Lower leg skin (tissue), 3 donors: ENCODE results near the gene RAPGEF3.

Experiments used
- POLR2A ChIP-seq, 2 donors: fragments of 450-650 bp; IDR thresholded peaks; one replicate each; pipeline ENCODE4 v1.6.1; 2016 to 2017; ENCODE audit warnings: antibody characterized with exemption in 2 of 2, mild to moderate bottlenecking in 1 of 2, moderate library complexity in 1 of 2
- TF ChIP-seq, protein P1 (sequence below), 3 donors: fragments of 450-650 bp; IDR thresholded peaks; one replicate each; pipeline ENCODE4 v1.5.1; 2016; ENCODE audit warnings: antibody characterized with exemption in 3 of 3, mild to moderate bottlenecking in 3 of 3, moderate library complexity in 2 of 3

GRCh38 chr12:47712171-47712570 is 46.5 kb downstream of the RAPGEF3 start:
- no peak for TF ChIP-seq POLR2A (IDR thresholded peaks at IDR 0.05)
- TF ChIP-seq, protein P1, sequence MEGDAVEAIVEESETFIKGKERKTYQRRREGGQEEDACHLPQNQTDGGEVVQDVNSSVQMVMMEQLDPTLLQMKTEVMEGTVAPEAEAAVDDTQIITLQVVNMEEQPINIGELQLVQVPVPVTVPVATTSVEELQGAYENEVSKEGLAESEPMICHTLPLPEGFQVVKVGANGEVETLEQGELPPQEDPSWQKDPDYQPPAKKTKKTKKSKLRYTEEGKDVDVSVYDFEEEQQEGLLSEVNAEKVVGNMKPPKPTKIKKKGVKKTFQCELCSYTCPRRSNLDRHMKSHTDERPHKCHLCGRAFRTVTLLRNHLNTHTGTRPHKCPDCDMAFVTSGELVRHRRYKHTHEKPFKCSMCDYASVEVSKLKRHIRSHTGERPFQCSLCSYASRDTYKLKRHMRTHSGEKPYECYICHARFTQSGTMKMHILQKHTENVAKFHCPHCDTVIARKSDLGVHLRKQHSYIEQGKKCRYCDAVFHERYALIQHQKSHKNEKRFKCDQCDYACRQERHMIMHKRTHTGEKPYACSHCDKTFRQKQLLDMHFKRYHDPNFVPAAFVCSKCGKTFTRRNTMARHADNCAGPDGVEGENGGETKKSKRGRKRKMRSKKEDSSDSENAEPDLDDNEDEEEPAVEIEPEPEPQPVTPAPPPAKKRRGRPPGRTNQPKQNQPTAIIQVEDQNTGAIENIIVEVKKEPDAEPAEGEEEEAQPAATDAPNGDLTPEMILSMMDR (IDR thresholded peaks at IDR 0.05), result no peak
